ENCODE data around the gene ADRB2. TPM values are rescaled to one million over a fixed set of nuclear protein-coding genes. Genes with fewer than 3 reads are reported as not detected.

The ADRB2 gene
- total RNA-seq, 1 donor from 2014 or later: 0.12 TPM

GRCh38 chr5:148855249-148856008 lies 29.0 kb downstream of the ADRB2 start:
- no peak overlapping the region for H3K4me3 Mint-ChIP-seq (ENCODE audit: low read depth)
- H3K36me3 Mint-ChIP-seq (ENCODE audit: insufficient read depth): no peaks in the 10 kb centered on the region
- no peaks in the 10 kb centered on the region for H3K4me1 Mint-ChIP-seq (ENCODE audit: low read depth)
- no peak overlapping the region for H3K27ac Mint-ChIP-seq
- no peaks in the 10 kb centered on the region for H3K9me3 Mint-ChIP-seq (ENCODE audit: low read depth)
- no peak for DNase-seq (ENCODE audit: low spot score, unreplicated experiment)
- H3K27me3 Mint-ChIP-seq: peaks cover 10% of the 10 kb centered on the region
- no peak for TF ChIP-seq CTCF (IDR thresholded peaks at IDR 0.05; ENCODE audit: unreplicated experiment)

- Mint-ChIP-seq H3K27ac (no peak overlapping the region), H3K36me3 (ENCODE audit: insufficient read depth) (no peaks in the 10 kb centered on the region), H3K9me3 (ENCODE audit: low read depth) (no peaks in the 10 kb centered on the region), H3K4me1 (ENCODE audit: low read depth) (no peaks in the 10 kb centered on the region), H3K27me3 (peaks cover 10% of the 10 kb centered on the region), H3K4me3 (ENCODE audit: low read depth) (no peak overlapping the region)
- no peak for TF ChIP-seq CTCF (IDR thresholded peaks at IDR 0.05; ENCODE audit: unreplicated experiment)
- DNase-seq (ENCODE audit: low spot score, unreplicated experiment): no peak
Measured at GRCh38 chr5:148856009-148856367, 29.6 kb downstream of the ADRB2 start.

- Mint-ChIP-seq H3K36me3 (ENCODE audit: insufficient read depth) (no peaks in the 10 kb centered on the region), H3K27ac (no peak overlapping the region), H3K27me3 (peaks cover 10% of the 10 kb centered on the region), H3K9me3 (ENCODE audit: low read depth) (no peaks in the 10 kb centered on the region), H3K4me3 (ENCODE audit: low read depth) (no peak overlapping the region), H3K4me1 (ENCODE audit: low read depth) (no peaks in the 10 kb centered on the region)
- no peak for DNase-seq (ENCODE audit: low spot score, unreplicated experiment)
- TF ChIP-seq CTCF (IDR thresholded peaks at IDR 0.05; ENCODE audit: unreplicated experiment): no peak
Measured at GRCh38 chr5:148856424-148856823, 30.0 kb downstream of the ADRB2 start.

- Mint-ChIP-seq H3K4me1 (ENCODE audit: low read depth) (no peaks in the 10 kb centered on the region), H3K4me3 (ENCODE audit: low read depth) (no peak overlapping the region), H3K27me3 (peaks cover 10% of the 10 kb centered on the region), H3K27ac (no peak overlapping the region), H3K36me3 (ENCODE audit: insufficient read depth) (no peaks in the 10 kb centered on the region), H3K9me3 (ENCODE audit: low read depth) (no peaks in the 10 kb centered on the region)
- no peak for DNase-seq (ENCODE audit: low spot score, unreplicated experiment)
- no peak for TF ChIP-seq CTCF (IDR thresholded peaks at IDR 0.05; ENCODE audit: unreplicated experiment)
Measured at GRCh38 chr5:148857474-148857873, 31.1 kb downstream of the ADRB2 start.

DNA sequence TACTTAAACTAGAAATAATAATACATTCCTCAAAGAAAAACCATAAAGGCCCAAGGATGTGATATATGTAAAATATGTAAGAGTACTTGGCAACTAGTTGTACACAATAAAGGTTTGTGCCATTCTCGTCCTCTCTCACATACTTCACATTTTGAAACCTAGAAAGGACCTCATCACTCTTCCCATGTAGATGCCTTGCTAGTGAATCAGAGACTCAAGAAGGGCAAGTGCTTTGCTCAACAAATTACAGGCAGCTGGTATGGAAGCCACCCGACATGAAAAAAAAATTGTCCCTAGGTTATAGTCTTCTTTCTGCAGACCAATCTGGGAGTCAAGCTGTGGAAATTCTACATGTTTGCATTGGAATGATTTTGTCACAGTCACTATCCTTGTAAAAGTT lies 31.7 kb downstream of the ADRB2 start:
- no peak for DNase-seq (ENCODE audit: low spot score, unreplicated experiment)
- no peak for TF ChIP-seq CTCF (IDR thresholded peaks at IDR 0.05; ENCODE audit: unreplicated experiment)
- Mint-ChIP-seq H3K4me1 (ENCODE audit: low read depth) (no peaks in the 10 kb centered on the region), H3K27ac (no peak overlapping the region), H3K36me3 (ENCODE audit: insufficient read depth) (no peaks in the 10 kb centered on the region), H3K9me3 (ENCODE audit: low read depth) (no peaks in the 10 kb centered on the region), H3K27me3 (peaks cover 15% of the 10 kb centered on the region), H3K4me3 (ENCODE audit: low read depth) (no peak overlapping the region)

All from progenitor cell of endocrine pancreas (in vitro differentiated cells).